BE2C (cell line): ENCODE results near the gene IQCH.
"Not testable (repeated sequence)": the region's sequence is repeated elsewhere in the genome, so short reads cannot be mapped to it uniquely, and the experiment has no call there.

Experiments used
- DNase-seq: peaks from one replicate; pipeline ENCODE4 v3.0.0-alpha.2; 2020
- H3K27me3 ChIP-seq: fragments of 250-450 bp; sonication (Bioruptor Pico); 2 replicates; pipeline ENCODE4 v1.5.1; 2020; ENCODE audit warnings: mild to moderate bottlenecking
- H3K36me3 ChIP-seq: fragments of 250-450 bp; sonication (Bioruptor Pico); 2 replicates; pipeline ENCODE4 v1.5.1; 2020; ENCODE audit warnings: mild to moderate bottlenecking
- H3K4me1 ChIP-seq: fragments of 250-450 bp; sonication (Bioruptor Pico); 2 replicates; pipeline ENCODE4 v1.5.1; 2020
- H3K4me3 ChIP-seq: 2 replicates; pipeline ENCODE4 v1.5.1; 2011; ENCODE audit warnings: low read depth, low read length
- H3K9me3 ChIP-seq: fragments of 250-450 bp; sonication (Bioruptor Pico); 2 replicates; pipeline ENCODE4 v1.5.1; 2020
- TF ChIP-seq, protein P1 (sequence below): IDR thresholded peaks from 2 replicates; pipeline ENCODE4 v1.5.1; 2012; ENCODE audit warnings: mild to moderate bottlenecking, low read depth, low read length

The IQCH gene

DNA sequence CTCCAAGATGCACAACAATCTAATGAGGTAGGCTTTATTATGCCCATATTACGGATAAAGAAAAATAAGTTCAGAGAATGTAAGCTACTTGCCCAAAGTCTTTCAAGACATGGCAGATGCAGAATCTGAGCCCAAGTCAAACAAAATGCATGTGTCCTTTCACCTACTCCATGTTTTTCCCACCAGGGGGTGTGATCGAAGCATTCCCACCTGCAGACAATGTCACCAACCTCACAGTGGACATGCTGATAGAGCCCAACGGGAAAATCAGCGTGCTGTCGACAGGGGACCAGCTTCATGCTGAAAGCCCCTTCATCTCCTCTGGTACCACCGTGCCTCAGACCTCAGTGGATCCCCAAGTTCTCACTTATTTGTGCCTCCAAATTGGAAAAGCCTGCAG, 166.5 kb downstream of the IQCH start:
- TF ChIP-seq, protein P1, sequence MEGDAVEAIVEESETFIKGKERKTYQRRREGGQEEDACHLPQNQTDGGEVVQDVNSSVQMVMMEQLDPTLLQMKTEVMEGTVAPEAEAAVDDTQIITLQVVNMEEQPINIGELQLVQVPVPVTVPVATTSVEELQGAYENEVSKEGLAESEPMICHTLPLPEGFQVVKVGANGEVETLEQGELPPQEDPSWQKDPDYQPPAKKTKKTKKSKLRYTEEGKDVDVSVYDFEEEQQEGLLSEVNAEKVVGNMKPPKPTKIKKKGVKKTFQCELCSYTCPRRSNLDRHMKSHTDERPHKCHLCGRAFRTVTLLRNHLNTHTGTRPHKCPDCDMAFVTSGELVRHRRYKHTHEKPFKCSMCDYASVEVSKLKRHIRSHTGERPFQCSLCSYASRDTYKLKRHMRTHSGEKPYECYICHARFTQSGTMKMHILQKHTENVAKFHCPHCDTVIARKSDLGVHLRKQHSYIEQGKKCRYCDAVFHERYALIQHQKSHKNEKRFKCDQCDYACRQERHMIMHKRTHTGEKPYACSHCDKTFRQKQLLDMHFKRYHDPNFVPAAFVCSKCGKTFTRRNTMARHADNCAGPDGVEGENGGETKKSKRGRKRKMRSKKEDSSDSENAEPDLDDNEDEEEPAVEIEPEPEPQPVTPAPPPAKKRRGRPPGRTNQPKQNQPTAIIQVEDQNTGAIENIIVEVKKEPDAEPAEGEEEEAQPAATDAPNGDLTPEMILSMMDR: no peak
- no peaks in the 10 kb centered on the region for H3K4me1 ChIP-seq
- H3K36me3 ChIP-seq: no peaks in the 10 kb centered on the region
- H3K9me3 ChIP-seq: no peaks in the 10 kb centered on the region
- H3K27me3 ChIP-seq: no peaks in the 10 kb centered on the region
- DNase-seq: no peak
- H3K4me3 ChIP-seq: no peak overlapping the region

DNA sequence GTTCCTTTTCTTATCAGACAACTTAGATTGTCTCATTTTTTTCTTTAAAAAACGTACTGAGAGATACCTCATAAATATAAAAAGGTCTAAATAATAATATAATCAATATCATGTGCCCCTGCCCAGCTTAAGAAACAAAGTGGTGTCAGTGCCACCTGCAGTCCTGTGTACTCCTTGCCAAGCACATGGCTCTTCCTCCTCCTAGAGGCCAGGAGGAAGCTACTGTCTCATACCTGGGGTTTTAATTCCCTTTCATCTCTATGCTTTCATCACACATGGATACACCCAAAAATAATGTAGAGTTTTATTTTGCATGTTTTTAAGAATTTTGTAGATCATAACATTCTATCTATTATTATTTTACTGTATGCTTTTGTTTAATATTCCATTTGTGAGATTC, 167.7 kb downstream of the IQCH start:
- H3K27me3 ChIP-seq: no peaks in the 10 kb centered on the region
- H3K4me1 ChIP-seq: no peaks in the 10 kb centered on the region
- no peak for DNase-seq
- no peaks in the 10 kb centered on the region for H3K36me3 ChIP-seq
- H3K9me3 ChIP-seq: no peaks in the 10 kb centered on the region
- TF ChIP-seq, protein P1: no peak
- H3K4me3 ChIP-seq: no peak overlapping the region

DNA sequence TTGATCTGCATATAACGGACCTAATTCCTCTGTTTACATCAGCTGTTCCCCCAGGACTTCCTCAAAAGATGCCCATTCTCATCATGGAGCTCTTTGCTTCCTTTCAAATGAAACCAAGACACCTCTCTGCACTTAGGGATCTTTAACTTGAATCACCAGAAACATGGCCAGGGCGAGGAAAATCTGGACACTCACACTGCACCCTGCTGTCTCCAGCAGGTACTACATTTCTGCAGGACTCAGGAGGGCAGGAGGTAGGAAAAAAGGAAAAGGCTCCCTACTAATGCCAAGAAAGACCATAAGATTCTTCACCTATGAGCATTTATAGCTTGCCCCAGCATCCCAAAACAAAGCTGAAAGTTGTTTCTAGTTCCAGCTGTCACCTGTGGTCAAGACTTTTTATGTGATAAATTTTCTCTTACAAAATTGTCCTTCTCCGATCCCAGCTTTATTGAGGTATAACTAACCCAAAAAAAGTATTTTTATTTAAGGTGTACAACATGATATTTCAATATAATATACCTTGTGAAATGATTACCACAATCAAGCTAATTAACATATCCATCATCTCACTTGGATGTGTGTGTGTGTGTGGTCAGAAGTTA, 179.0 kb downstream of the IQCH start:
- Histone ChIP-seq H3K36me3 (no peaks in the 10 kb centered on the region), H3K9me3 (no peaks in the 10 kb centered on the region), H3K4me3 (no peak overlapping the region), H3K4me1 (no peaks in the 10 kb centered on the region; the same call in 1 of the 2 replicates), H3K27me3 (no peaks in the 10 kb centered on the region)
- TF ChIP-seq, protein P1: peak; percentile 89
- peak; percentile 57 for DNase-seq

DNA sequence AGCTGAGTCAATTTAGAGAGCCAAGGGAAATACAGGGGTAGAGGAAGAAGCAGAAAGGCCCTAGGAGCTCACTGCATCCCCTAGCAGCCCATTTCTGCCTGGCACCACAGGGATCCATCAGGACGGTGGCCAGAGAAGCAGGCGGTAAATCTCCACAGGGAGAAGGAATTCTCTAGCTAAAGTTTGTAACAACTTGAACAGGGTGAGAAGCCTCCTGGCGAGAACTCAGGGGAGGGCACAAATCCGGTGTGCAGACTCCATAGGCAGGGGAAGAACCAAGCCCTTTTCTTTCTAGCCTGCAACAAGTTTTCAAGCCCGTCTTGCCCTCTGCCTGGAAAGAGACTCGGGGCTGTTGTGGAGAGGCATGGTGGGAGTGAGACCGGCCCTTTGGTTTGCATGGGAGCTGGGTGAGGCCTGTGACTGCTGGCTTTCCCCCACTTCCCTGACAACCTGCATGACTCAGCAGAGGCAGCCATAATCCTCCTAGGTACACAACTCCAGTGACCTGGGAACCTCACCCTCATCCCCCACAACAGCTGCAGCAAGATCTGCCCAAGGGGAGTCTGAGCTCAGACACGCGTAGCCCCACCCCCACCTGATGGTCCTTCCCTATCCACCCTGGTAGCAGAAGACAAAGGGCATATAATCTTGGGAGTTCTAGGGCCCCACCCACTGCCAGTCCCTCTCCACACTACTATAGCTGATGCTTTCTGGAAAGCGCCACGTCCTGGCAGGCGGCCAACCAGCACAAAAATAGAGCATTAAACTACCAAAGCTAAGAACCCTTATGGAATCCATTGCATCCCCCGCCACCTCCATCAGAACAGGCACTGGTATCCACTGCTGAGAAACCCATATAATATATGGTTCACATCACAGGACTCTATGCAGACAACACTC, 182.0 kb downstream of the IQCH start:
- not testable (repeated sequence) for DNase-seq, H3K9me3 ChIP-seq, H3K4me3 ChIP-seq, H3K36me3 ChIP-seq, H3K27me3 ChIP-seq, H3K4me1 ChIP-seq

DNA sequence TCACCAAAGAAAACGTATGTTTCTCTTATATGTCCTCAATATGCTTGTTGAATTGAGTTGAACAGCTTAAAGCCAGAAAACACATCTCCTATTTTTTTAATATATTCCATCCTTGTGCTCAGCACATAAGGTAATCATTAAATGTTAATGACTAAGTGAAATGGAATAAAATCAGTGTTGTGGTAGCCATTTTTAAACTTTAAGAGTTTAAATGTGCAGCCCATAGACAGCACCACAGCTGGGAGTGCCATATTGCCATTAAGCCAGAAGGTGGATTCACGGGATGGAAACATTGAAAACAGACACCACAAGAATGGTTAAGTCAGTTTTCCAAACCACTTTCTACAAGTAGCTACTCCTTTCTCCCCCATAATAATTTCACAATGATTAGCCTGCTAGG, 189.5 kb downstream of the IQCH start:
- H3K27me3 ChIP-seq: no peaks in the 10 kb centered on the region
- DNase-seq: no peak
- H3K36me3 ChIP-seq: no peaks in the 10 kb centered on the region
- TF ChIP-seq, protein P1: no peak
- H3K4me1 ChIP-seq: no peaks in the 10 kb centered on the region
- no peaks in the 10 kb centered on the region for H3K9me3 ChIP-seq
- no peak overlapping the region for H3K4me3 ChIP-seq

DNA sequence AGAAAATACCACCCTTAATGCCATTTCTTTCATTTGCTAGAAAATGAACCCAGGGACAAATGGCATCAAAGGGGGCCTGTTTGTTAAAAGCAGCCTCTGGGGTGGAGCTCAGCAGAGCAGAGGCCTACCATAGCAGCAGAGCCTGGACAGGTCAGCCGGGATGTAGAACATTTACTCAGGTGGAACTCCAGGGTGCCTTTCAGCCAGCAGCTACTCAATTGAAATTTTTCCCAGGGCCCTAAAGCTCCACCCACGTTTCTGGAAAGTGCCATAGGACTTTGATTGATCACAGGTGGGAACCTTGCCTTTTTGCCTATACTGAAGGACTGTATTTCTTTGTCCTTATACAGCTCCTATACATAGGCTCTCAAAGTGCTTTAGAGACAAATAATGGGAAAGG, 191.9 kb downstream of the IQCH start:
- Histone ChIP-seq H3K36me3 (no peaks in the 10 kb centered on the region), H3K9me3 (no peaks in the 10 kb centered on the region), H3K4me3 (no peak overlapping the region), H3K4me1 (no peaks in the 10 kb centered on the region), H3K27me3 (no peaks in the 10 kb centered on the region)
- DNase-seq: no peak
- TF ChIP-seq, protein P1: no peak

DNA sequence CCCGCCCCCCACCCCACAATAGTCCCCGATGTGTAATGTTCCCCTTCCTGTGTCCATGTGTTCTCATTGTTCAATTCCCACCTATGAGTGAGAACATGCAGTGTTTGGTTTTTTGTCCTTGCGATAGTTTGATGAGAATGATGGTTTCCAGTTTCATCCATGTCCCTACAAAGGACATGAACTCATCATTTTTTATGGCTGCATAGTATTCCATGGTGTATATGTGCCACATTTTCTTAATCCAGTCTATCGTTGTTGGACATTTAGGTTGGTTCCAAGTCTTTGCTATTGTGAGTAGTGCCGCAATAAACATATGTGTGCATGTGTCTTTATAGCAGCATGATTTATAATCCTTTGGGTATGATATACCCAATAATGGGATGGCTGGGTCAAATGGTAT, 193.8 kb downstream of the IQCH start:
- not testable (repeated sequence) for H3K27me3 ChIP-seq, H3K9me3 ChIP-seq, DNase-seq, H3K4me3 ChIP-seq, H3K4me1 ChIP-seq, H3K36me3 ChIP-seq

DNA sequence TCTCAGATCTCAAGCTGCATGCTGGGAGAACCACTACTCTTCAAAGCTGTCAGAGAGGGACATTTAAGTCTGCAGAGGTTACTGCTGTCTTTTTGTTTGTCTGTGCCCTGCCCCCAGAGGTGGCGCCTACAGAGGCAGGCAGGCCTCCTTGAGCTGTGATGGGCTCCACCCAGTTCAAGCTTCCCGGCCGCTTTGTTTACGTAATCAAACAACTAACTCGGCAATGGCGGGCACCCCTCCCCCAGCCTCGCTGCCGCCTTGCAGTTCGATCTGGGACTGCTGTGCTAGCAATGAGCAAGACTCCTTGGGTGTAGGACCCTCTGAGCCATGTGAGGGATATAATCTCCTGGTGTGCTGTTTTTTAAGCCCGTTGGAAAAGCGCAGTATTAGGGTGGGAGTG, 199.1 kb downstream of the IQCH start:
- not testable (repeated sequence) for H3K4me1 ChIP-seq, DNase-seq, H3K36me3 ChIP-seq, H3K27me3 ChIP-seq, H3K4me3 ChIP-seq, H3K9me3 ChIP-seq
